Measurements from ENCODE around the gene TRABD2B. TPM values are rescaled to one million over a fixed set of nuclear protein-coding genes. Genes with fewer than 3 reads are reported as not detected.
A peak's percentile ranks its signal among the peaks of the same experiment; 100 is the strongest.

TRABD2B gene
- total RNA-seq, 1 experiment from 2014 or later = 10.3 TPM

DNA sequence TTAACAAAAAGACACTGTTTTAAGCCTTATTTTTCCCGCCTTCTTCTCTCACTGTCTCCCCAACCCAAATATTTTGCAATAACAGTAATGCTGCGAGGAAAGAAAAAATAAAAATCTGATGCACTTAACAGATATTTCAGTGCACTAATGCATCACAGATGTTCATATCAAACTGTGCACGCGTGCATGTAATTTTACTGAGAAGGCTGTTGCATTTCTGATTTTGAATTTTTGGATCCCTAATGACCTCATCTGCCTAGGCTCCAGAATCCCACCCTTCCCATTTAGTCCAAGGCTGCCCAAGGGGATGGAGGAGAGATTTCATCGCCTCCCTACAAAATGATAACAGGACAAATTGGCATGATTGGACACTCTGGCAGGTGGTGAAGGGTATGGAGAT is 5.5 kb downstream of the TRABD2B start:
- Mint-ChIP-seq H3K9me3 (no peaks in the 10 kb centered on the region), H3K4me3 (no peak overlapping the region; the same call in 1 of the 2 replicates), H3K27me3 (ENCODE audit: low read depth) (peaks cover 6% of the 10 kb centered on the region; the same call in 1 of the 2 replicates), H3K27ac (no peak overlapping the region), H3K36me3 (peaks cover 53% of the 10 kb centered on the region), H3K4me1 (peaks cover 69% of the 10 kb centered on the region)
- ChIA-PET POLR2A (no interaction called here), CTCF (interaction anchor here (1.0 to 1.4 kb wide), 3 partner anchors 10 to 69 kb away, joined by 3 to 6 read pairs (median 3); no protein-coding TSS in a partner anchor)
- no peak for ATAC-seq
- no peak for TF ChIP-seq FOXP1 (CRISPR knock-in tag; IDR thresholded peaks at IDR 0.05; ENCODE audit: borderline replicate concordance)
- no peak for TF ChIP-seq ZNF263 (CRISPR knock-in tag; IDR thresholded peaks at IDR 0.05; ENCODE audit: low read depth)
- no peak for TF ChIP-seq JAZF1 (CRISPR knock-in tag; IDR thresholded peaks at IDR 0.05)
- TF ChIP-seq RELA (CRISPR knock-in tag; IDR thresholded peaks at IDR 0.05; ENCODE audit: borderline replicate concordance) = no peak
- TF ChIP-seq CDX4 (CRISPR knock-in tag; IDR thresholded peaks at IDR 0.05; ENCODE audit: borderline replicate concordance) = no peak
- TF ChIP-seq SMAD3 (CRISPR knock-in tag; IDR thresholded peaks at IDR 0.05; ENCODE audit: borderline replicate concordance) = no peak
- TF ChIP-seq ETV6 (CRISPR knock-in tag; IDR thresholded peaks at IDR 0.05) = no peak
- no peak for TF ChIP-seq CREM (CRISPR knock-in tag; IDR thresholded peaks at IDR 0.05)
- TF ChIP-seq ZNF416 (CRISPR knock-in tag; IDR thresholded peaks at IDR 0.05) = no peak
- TF ChIP-seq ERG (CRISPR knock-in tag; IDR thresholded peaks at IDR 0.05) = no peak
- no peak for TF ChIP-seq ATF1 (CRISPR knock-in tag; IDR thresholded peaks at IDR 0.05)
- no peak for TF ChIP-seq PREB (CRISPR knock-in tag; IDR thresholded peaks at IDR 0.05; ENCODE audit: borderline replicate concordance)
- no peak for TF ChIP-seq ELF4 (CRISPR knock-in tag; IDR thresholded peaks at IDR 0.05; ENCODE audit: low read depth)
- no peak for TF ChIP-seq ZSCAN18 (CRISPR knock-in tag; IDR thresholded peaks at IDR 0.05)
- no peak for DNase-seq (ENCODE audit: low spot score)

GRCh38 chr1:47991187-47991586 is 6.0 kb downstream of the TRABD2B start:
- peaks cover 6% of the 10 kb centered on the region; the same call in 1 of the 2 replicates for H3K27me3 Mint-ChIP-seq (ENCODE audit: low read depth)
- ATAC-seq (peak; percentile 19), DNase-seq (ENCODE audit: low spot score) (no peak)
- peaks cover 53% of the 10 kb centered on the region for H3K36me3 Mint-ChIP-seq
- TF ChIP-seq, protein P1, sequence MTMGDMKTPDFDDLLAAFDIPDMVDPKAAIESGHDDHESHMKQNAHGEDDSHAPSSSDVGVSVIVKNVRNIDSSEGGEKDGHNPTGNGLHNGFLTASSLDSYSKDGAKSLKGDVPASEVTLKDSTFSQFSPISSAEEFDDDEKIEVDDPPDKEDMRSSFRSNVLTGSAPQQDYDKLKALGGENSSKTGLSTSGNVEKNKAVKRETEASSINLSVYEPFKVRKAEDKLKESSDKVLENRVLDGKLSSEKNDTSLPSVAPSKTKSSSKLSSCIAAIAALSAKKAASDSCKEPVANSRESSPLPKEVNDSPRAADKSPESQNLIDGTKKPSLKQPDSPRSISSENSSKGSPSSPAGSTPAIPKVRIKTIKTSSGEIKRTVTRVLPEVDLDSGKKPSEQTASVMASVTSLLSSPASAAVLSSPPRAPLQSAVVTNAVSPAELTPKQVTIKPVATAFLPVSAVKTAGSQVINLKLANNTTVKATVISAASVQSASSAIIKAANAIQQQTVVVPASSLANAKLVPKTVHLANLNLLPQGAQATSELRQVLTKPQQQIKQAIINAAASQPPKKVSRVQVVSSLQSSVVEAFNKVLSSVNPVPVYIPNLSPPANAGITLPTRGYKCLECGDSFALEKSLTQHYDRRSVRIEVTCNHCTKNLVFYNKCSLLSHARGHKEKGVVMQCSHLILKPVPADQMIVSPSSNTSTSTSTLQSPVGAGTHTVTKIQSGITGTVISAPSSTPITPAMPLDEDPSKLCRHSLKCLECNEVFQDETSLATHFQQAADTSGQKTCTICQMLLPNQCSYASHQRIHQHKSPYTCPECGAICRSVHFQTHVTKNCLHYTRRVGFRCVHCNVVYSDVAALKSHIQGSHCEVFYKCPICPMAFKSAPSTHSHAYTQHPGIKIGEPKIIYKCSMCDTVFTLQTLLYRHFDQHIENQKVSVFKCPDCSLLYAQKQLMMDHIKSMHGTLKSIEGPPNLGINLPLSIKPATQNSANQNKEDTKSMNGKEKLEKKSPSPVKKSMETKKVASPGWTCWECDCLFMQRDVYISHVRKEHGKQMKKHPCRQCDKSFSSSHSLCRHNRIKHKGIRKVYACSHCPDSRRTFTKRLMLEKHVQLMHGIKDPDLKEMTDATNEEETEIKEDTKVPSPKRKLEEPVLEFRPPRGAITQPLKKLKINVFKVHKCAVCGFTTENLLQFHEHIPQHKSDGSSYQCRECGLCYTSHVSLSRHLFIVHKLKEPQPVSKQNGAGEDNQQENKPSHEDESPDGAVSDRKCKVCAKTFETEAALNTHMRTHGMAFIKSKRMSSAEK (CRISPR knock-in tag; IDR thresholded peaks at IDR 0.05; ENCODE audit: borderline replicate concordance) = no peak
- no peak for TF ChIP-seq ZNF416 (CRISPR knock-in tag; IDR thresholded peaks at IDR 0.05)
- TF ChIP-seq, protein P2, sequence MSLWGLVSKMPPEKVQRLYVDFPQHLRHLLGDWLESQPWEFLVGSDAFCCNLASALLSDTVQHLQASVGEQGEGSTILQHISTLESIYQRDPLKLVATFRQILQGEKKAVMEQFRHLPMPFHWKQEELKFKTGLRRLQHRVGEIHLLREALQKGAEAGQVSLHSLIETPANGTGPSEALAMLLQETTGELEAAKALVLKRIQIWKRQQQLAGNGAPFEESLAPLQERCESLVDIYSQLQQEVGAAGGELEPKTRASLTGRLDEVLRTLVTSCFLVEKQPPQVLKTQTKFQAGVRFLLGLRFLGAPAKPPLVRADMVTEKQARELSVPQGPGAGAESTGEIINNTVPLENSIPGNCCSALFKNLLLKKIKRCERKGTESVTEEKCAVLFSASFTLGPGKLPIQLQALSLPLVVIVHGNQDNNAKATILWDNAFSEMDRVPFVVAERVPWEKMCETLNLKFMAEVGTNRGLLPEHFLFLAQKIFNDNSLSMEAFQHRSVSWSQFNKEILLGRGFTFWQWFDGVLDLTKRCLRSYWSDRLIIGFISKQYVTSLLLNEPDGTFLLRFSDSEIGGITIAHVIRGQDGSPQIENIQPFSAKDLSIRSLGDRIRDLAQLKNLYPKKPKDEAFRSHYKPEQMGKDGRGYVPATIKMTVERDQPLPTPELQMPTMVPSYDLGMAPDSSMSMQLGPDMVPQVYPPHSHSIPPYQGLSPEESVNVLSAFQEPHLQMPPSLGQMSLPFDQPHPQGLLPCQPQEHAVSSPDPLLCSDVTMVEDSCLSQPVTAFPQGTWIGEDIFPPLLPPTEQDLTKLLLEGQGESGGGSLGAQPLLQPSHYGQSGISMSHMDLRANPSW (CRISPR knock-in tag; conservative IDR thresholded peaks at IDR 0.05; ENCODE audit: low read depth) = no peak
- no peak for TF ChIP-seq SMAD4 (CRISPR knock-in tag; IDR thresholded peaks at IDR 0.05)
- no peak for TF ChIP-seq NFYB (CRISPR knock-in tag; conservative IDR thresholded peaks at IDR 0.05; ENCODE audit: low read depth)
- TF ChIP-seq FOXP1 (CRISPR knock-in tag; IDR thresholded peaks at IDR 0.05; ENCODE audit: borderline replicate concordance) = no peak
- no peak for TF ChIP-seq PRRX2 (CRISPR knock-in tag; IDR thresholded peaks at IDR 0.05)
- 0 out of 2 replicates have a peak, but pooled peaks have one; percentile 56 for TF ChIP-seq ZNF121 (CRISPR knock-in tag; IDR thresholded peaks at IDR 0.05)
- no peak for TF ChIP-seq ZNF263 (CRISPR knock-in tag; IDR thresholded peaks at IDR 0.05; ENCODE audit: low read depth)
- no peaks in the 10 kb centered on the region for H3K9me3 Mint-ChIP-seq
- no peak overlapping the region for H3K27ac Mint-ChIP-seq
- H3K4me3 Mint-ChIP-seq = no peak overlapping the region
- H3K4me1 Mint-ChIP-seq = peaks cover 74% of the 10 kb centered on the region
- ChIA-PET POLR2A (no interaction called here), CTCF (interaction anchor here (1.0 to 1.4 kb wide), 2 partner anchors 9 to 11 kb away, joined by 3 read pairs; no protein-coding TSS in a partner anchor)

Measured in WTC11 (cell line).